Measurements from ENCODE around the gene BLZF1.
A peak's percentile ranks its signal among the peaks of the same experiment; 100 is the strongest.
"Not testable (repeated sequence)": the region's sequence is repeated elsewhere in the genome, so short reads cannot be mapped to it uniquely, and the experiment has no call there.

BLZF1 gene

GRCh38 chr1:169361281-169361680 lies 6.7 kb upstream of the BLZF1 start:
- no peak for DNase-seq

GRCh38 chr1:169363046-169363730 lies 4.8 kb upstream of the BLZF1 start:
- peak in 3 of 5 experiments; percentile 1 to 94 (median 3) for DNase-seq

DNA sequence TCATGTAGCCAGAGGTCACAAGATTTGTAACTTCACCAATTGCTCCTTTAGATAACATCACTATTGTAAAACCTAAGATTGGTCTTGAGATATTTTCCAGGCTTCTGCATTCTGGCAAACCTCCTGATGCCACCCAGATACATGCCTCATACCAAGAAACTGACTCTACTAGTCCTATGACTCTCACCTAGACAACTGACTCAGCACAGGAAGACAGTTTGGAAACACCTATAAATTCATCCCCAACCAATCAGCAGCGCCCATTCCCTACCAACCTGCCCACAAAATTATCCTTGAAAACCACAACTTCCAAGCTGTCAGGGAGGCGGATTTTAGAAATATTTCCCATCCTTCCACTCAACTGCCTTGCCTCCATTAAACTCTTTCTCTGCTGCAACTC lies 3.0 kb upstream of the BLZF1 start:
- DNase-seq, result peak in 1 of 5 experiments; percentile 92

- peak in 1 of 5 experiments; percentile 40 for DNase-seq
Measured at GRCh38 chr1:169367096-169367685, 804 bp upstream of the BLZF1 start.

GRCh38 chr1:169368406-169368769 lies 393 bp downstream of the BLZF1 start:
- peak in 4 of 5 experiments; percentile 5 to 66 (median 10) for DNase-seq

DNA sequence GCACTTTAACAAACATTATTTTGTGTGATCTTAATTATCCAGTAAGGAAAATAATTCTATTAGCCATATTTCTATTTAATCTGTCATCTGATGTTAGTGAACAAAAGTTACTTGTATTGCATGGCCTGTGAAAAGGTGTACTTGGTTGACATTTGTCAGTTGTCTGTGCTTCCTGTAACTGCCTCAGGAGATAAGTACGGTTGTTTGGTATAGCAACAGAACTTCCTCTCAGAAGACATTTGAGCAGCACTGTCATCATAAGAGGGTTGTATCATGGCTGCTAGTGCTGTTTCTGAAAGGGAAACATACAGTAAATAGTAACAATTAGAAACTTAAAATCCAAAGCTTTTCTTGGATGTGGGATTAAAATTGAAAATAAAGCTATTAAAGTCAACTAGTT lies 3.4 kb downstream of the BLZF1 start:
- DNase-seq, result peak in 1 of 5 experiments; percentile 83

DNA sequence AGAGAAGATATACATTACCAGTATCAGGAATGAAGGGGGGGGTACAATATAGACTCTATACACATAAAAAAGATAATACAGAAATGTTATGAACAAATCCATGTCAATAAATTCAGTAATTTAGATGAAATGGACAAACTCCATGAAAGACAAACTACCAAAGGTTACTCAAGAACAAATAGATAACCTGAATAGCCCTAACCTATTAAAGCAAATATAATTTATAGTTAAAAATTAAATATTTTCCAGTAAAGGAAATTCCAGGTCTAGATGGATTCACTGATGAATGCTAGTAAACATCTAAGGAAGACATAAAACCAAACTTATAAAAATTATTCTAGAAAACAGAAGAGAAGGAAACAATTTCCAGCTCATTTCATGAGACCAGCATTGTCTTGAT lies 13.2 kb downstream of the BLZF1 start:
- no peak for DNase-seq

DNA sequence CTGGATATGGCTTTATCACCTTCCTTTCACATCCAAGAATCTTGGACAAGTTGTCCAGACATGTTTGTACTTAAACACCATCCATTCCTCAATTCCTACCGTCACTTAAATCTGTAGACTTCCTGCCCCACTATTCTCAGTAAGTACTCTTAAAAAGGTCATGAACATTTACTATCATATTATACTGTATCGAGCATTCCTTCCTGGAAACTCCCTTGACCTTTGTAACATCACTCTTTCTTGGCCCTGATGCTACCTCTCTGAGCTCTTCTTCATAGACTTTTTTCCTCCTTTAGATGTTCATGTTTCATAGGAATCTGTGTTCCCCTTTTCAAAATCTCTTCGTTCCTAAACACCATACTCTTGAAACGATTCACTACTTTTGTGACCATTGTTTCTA lies 15.5 kb downstream of the BLZF1 start:
- DNase-seq, result no peak

DNA sequence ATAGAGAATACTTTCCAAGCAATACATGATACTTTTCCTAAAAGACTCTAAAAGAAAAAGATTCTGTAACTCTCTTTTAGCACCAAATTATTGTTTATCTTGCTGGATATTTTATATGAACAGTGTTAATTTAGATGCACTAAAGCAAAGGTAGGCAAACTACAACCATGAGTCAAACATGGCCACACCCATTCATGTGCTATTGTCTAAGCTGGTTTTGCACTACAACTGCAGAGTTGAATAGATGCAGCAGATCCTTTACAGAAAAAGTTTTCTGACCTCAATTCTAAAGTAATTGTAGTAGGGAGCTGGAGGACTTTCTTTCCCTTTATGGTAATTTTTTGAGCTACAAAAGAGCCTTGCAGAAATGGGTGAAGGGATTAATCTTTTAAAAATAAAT lies 19.4 kb downstream of the BLZF1 start:
- no peak for DNase-seq

DNA sequence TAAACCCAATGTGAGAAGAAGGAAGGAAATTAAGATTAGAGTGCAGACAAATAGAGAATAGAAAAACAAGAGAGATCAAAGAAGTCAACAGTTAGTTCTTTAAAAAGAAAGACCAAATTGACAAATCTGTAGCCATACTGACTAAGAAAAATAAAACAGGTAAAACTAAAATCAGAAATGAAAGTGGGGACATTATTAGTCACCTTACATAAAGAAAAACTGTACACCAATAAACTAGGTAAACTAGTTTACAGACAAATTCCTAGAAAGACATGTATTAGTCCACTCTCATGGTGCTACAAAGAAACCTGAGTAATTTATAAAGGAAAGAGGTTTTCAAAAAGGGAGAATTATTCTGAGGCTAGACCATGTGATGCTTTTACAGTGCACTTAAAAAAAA lies 22.3 kb downstream of the BLZF1 start:
- DNase-seq, result peak in 1 of 5 experiments; percentile 79

DNA sequence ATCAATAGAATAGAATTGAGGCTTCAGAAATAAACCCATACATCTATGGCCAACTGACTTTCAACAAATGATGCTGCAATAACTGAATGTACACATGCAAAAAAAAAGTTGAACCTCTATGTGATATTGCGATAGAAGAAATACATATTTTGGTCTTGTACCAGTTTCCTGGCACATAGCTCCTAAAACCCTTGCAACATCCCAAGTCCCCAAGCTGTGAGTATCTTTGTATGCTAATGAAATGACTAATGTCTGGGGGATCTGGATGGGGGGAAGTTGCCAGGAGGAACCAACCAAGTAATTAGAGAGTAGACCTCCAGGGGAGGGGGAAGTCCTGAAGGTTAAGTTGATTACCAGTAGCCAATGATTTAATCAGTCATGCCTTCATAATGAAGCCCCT lies 24.4 kb downstream of the BLZF1 start:
- DNase-seq, result no peak

- DNase-seq, result no peak
Measured at GRCh38 chr1:169395955-169396354, 28.0 kb downstream of the BLZF1 start.

GRCh38 chr1:169402578-169402977 lies 34.6 kb downstream of the BLZF1 start:
- not testable (repeated sequence) for DNase-seq

DNA sequence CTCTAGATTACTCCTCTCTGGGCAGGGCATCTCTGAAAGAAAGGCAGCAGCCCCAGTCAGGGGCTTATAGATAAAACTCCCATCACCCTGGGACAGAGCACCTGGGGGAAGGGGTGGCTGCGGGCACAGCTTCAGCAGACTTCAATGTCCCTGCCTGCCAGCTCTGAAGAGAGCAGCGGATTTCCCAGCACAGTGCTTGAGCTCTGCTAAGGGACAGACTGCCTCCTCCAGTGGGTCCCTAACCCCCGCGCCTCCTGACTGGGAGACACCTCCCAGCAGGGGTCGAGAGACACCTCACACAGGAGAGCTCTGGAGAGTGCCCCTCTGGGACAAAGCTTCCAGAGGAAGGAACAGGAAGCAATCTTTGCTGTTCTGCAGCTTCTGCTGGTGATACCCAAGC lies 40.3 kb downstream of the BLZF1 start:
- not testable (repeated sequence) for DNase-seq

DNA sequence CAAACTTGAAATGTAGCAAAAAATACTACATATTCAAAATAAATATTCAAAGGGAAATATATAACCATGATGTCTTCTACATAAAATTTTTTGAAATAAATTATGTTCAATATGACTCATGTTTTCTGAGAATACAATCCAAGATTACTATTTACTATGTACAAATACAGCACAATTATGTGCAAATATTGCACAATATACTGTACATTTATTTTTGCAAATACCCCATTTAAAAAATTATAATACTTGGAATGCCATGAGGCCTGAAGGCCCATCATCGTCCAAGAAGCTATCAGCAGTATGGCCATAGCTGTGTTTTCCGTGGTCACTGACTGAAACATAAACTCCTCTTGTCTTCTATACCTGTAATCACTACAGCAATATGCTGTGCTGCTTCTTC lies 47.0 kb downstream of the BLZF1 start:
- no peak for DNase-seq

DNA sequence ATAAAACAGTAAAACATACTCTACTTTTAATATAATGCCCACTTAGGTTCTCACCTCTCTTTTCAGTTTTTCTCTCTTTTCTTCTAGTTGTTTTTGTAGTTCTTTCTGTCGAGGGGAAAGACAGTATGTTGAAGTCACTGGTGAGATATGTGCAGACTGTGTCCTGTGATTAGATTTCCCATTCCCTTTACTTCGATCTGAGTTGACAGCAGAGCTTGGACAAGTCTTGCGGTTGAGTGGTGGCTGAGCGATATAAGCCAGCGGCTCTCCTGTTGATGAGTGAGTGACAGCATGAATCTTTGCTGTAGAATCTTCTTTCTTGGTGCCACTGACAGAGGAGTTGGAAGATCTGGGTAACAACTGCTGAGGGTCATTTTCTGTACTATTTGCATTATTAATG lies 53.3 kb downstream of the BLZF1 start:
- no peak for DNase-seq

- DNase-seq, result no peak
Measured at GRCh38 chr1:169426174-169426705, 58.2 kb downstream of the BLZF1 start.

DNA sequence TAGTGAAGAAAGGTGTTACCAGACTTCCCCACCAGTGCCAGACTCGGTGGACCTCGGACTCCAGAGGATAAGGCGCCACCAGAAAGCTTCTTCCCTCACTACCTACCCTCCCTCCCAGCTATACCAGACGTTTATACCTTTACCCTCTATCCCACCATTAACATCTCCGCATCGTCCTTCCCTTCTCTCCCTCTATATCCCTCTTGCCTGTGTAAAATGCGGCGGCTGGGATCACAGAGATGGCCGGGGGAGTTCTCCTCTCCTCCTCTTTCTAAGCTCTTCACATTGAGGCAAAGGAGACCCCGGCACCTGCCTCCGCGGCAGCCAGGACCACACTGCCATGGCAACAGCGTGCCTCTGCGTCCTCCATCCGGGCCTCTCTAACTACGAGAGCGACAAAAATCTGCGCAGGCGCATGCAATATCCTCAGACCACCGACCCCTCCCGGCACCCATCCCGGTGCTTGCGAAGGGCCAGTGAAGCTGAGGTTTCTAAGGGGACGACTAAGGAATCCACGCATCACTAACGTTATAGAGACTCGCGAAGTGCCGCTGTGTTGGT lies 59.2 kb downstream of the BLZF1 start, which contains the start of gene CCDC181:
Gene CCDC181 (minus strand): TSS at position 394 of the 561 bp plus-strand sequence. CDS start 2,547 bp downstream, outside the sequence.
- DNase-seq, result peak in 4 of 5 experiments; percentile 4 to 84 (median 18)

Measured in T-helper 2 cell (primary cell).